ENCODE measurements around the gene ZNF215. TPM values are rescaled to one million over a fixed set of nuclear protein-coding genes. Genes with fewer than 3 reads are reported as not detected.

ZNF215 gene
- polyA plus RNA-seq, 3 donors, result 0.08 TPM; not detected in 2

GRCh38 chr11:6992026-6992425 is 65.8 kb downstream of the ZNF215 start:
- Mint-ChIP-seq H3K27me3 (ENCODE audit: low read depth in 3 of 3) (peaks cover 0 to 2% (median 1%) of the 10 kb centered on the region in 3 donors), H3K27ac (no peak overlapping the region), H3K4me1 (no peaks in the 10 kb centered on the region), H3K9me3 (peaks cover 0 to 2% (median 0%) of the 10 kb centered on the region in 7 donors), H3K4me3 (no peak overlapping the region), H3K36me3 (no peaks in the 10 kb centered on the region)
- no CpG with 5 or more reads among the region's 2 CpGs for WGBS (ENCODE audit: insufficient coverage)
- Histone ChIP-seq H3K4me2 (replicated peaks; ENCODE audit: extremely low read depth, low read length, poor library complexity, severe bottlenecking) (no peak overlapping the region), H3K4me3 (replicated peaks in 1 of 3; ENCODE audit: low read depth in 2 of 3, low read length in 3 of 3) (no peak overlapping the region), H3K9me3 (replicated peaks in 1 of 2; ENCODE audit: control insufficient read depth in 1 of 2, insufficient read depth in 1 of 2, low read length in 2 of 2) (no peaks in the 10 kb centered on the region), H3K27me3 (ENCODE audit: control insufficient read depth in 2 of 2, insufficient read depth in 2 of 2, low read length in 2 of 2) (no peaks in the 10 kb centered on the region), H3K9ac (ENCODE audit: insufficient read depth, low read length, poor library complexity, severe bottlenecking) (no peak overlapping the region), H3K4me1 (ENCODE audit: control insufficient read depth in 1 of 2, insufficient read depth in 2 of 2, low read length in 2 of 2) (no peaks in the 10 kb centered on the region), H3K79me2 (ENCODE audit: insufficient read depth, low read length) (no peaks in the 10 kb centered on the region), H4K20me1 (ENCODE audit: insufficient read depth, low read length) (no peaks in the 10 kb centered on the region), H3K36me3 (replicated peaks in 1 of 2; ENCODE audit: control insufficient read depth in 1 of 2, insufficient read depth in 2 of 2, low read length in 2 of 2) (no peaks in the 10 kb centered on the region), H3K27ac (ENCODE audit: low read depth in 1 of 2, low read length in 2 of 2) (no peak overlapping the region), H2AFZ (ENCODE audit: insufficient read depth, low read depth, low read length, poor library complexity, severe bottlenecking) (no peak overlapping the region)
- TF ChIP-seq CTCF (IDR thresholded peaks at IDR 0.05), result no peak
- DNase-seq, result no peak
- intact Hi-C loops (cut with micrococcal nuclease), result no loop called here

- Mint-ChIP-seq H3K27me3 (ENCODE audit: low read depth in 3 of 3) (peaks cover 0 to 2% (median 2%) of the 10 kb centered on the region in 3 donors), H3K27ac (no peak overlapping the region), H3K36me3 (no peaks in the 10 kb centered on the region), H3K9me3 (peaks cover 0 to 2% (median 0%) of the 10 kb centered on the region in 7 donors), H3K4me1 (no peaks in the 10 kb centered on the region), H3K4me3 (no peak overlapping the region)
- no peak overlapping the region for H3K4me2 ChIP-seq (replicated peaks; ENCODE audit: extremely low read depth, low read length, poor library complexity, severe bottlenecking)
- H3K9ac ChIP-seq (ENCODE audit: insufficient read depth, low read length, poor library complexity, severe bottlenecking), result no peak overlapping the region
- TF ChIP-seq CTCF (IDR thresholded peaks at IDR 0.05), result no peak
- no peaks in the 10 kb centered on the region for H3K27me3 ChIP-seq (ENCODE audit: control insufficient read depth in 2 of 2, insufficient read depth in 2 of 2, low read length in 2 of 2)
- intact Hi-C loops (cut with micrococcal nuclease), result no loop called here
- H3K9me3 ChIP-seq (replicated peaks in 1 of 2; ENCODE audit: control insufficient read depth in 1 of 2, insufficient read depth in 1 of 2, low read length in 2 of 2), result no peaks in the 10 kb centered on the region
- H3K27ac ChIP-seq (ENCODE audit: low read depth in 1 of 2, low read length in 2 of 2), result no peak overlapping the region
- H3K36me3 ChIP-seq (replicated peaks in 1 of 2; ENCODE audit: control insufficient read depth in 1 of 2, insufficient read depth in 2 of 2, low read length in 2 of 2), result no peaks in the 10 kb centered on the region
- no peaks in the 10 kb centered on the region for H3K79me2 ChIP-seq (ENCODE audit: insufficient read depth, low read length)
- H2AFZ ChIP-seq (ENCODE audit: insufficient read depth, low read depth, low read length, poor library complexity, severe bottlenecking), result no peak overlapping the region
- H4K20me1 ChIP-seq (ENCODE audit: insufficient read depth, low read length), result no peaks in the 10 kb centered on the region
- no peak for DNase-seq
- H3K4me3 ChIP-seq (replicated peaks in 1 of 3; ENCODE audit: low read depth in 2 of 3, low read length in 3 of 3), result no peak overlapping the region
- no peaks in the 10 kb centered on the region for H3K4me1 ChIP-seq (ENCODE audit: control insufficient read depth in 1 of 2, insufficient read depth in 2 of 2, low read length in 2 of 2)
- 80% methylated on average over 7 of the region's 11 CpGs for WGBS (ENCODE audit: insufficient coverage)
These were observed 66.5 kb downstream of the ZNF215 start for GRCh38 chr11:6992457-6993417.
